ENCODE data around the gene MAML2.

GRCh38 chr11:96241331-96241841 is 101.6 kb downstream of the MAML2 start:
- TF ChIP-seq POLR2A (IDR thresholded peaks at IDR 0.05) = no peak
- TF ChIP-seq EP300 (IDR thresholded peaks at IDR 0.05; ENCODE audit: low read depth) = no peak
